Right hindlimb (tissue), 1 donor: ENCODE data around the gene DLD.
"Not testable (repeated sequence)": the region's sequence is repeated elsewhere in the genome, so short reads cannot be mapped to it uniquely, and the experiment has no call there.

Experiments used
- DNase-seq: peaks from one replicate; pipeline ENCODE4 v3.0.0-alpha.2; 2018

DLD gene

GRCh38 chr7:107917763-107918651, 27.0 kb downstream of the DLD start:
- no peak for DNase-seq

GRCh38 chr7:107918948-107919347, 28.0 kb downstream of the DLD start:
- DNase-seq, result no peak

GRCh38 chr7:107920048-107920772, 29.2 kb downstream of the DLD start:
- no peak for DNase-seq

GRCh38 chr7:107921826-107922225, 30.8 kb downstream of the DLD start:
- DNase-seq, result not testable (repeated sequence)

GRCh38 chr7:107922886-107923285, 31.9 kb downstream of the DLD start:
- DNase-seq, result no peak

GRCh38 chr7:107924841-107925504, 34.0 kb downstream of the DLD start:
- no peak for DNase-seq

- no peak for DNase-seq
Observed at GRCh38 chr7:107926481-107926880, 35.5 kb downstream of the DLD start.

GRCh38 chr7:107931740-107932515, 40.9 kb downstream of the DLD start:
- DNase-seq, result peak; percentile 49

GRCh38 chr7:107932805-107933204, 41.8 kb downstream of the DLD start:
- no peak for DNase-seq

GRCh38 chr7:107933386-107934013, 42.5 kb downstream of the DLD start:
- DNase-seq, result no peak

GRCh38 chr7:107934991-107935770, 44.2 kb downstream of the DLD start:
- no peak for DNase-seq

GRCh38 chr7:107936312-107936711, 45.3 kb downstream of the DLD start:
- no peak for DNase-seq

- DNase-seq, result peak; percentile 43
Observed at GRCh38 chr7:107937531-107937930, 46.5 kb downstream of the DLD start.

GRCh38 chr7:107938456-107939250, 47.7 kb downstream of the DLD start:
- DNase-seq, result peak; percentile 50

GRCh38 chr7:107939573-107940489, 48.8 kb downstream of the DLD start:
- DNase-seq, result no peak

GRCh38 chr7:107940951-107941350, 50.0 kb downstream of the DLD start:
- DNase-seq, result no peak

GRCh38 chr7:107943018-107943417, 52.0 kb downstream of the DLD start:
- no peak for DNase-seq

GRCh38 chr7:107944411-107945169, 53.6 kb downstream of the DLD start:
- no peak for DNase-seq

GRCh38 chr7:107945332-107945731, 54.3 kb downstream of the DLD start:
- no peak for DNase-seq
